Cardiac fibroblast (primary cell): ENCODE data around the gene SEZ6L2.
A peak's percentile ranks its signal among the peaks of the same experiment; 100 is the strongest.
"Not testable (repeated sequence)": the region's sequence is repeated elsewhere in the genome, so short reads cannot be mapped to it uniquely, and the experiment has no call there.

Experiments used
- DNase-seq, 2 donors: peaks; one replicate each; pipeline versions ENCODE4 v3.0.0 to v3.0.0-alpha.2; 2010; ENCODE audit warnings: low read depth in 2 of 2
- H3K4me3 ChIP-seq, 2 donors: replicated peaks in 1 of 2; 1 replicate in 1 of 2; 2 replicates in 1 of 2; pipeline ENCODE4 v1.5.1; 2011; ENCODE audit warnings: low read depth in 2 of 2, low read length in 2 of 2, mild to moderate bottlenecking in 2 of 2, moderate library complexity in 1 of 2
- CTCF ChIP-seq: IDR thresholded peaks from one replicate; pipeline ENCODE4 v1.5.1; 2011; ENCODE audit warnings: low read depth, mild to moderate bottlenecking, low read length, inconsistent platforms

Gene SEZ6L2

GRCh38 chr16:29916979-29917378 is 17.6 kb upstream of the SEZ6L2 start:
- no peak for DNase-seq
- no peak overlapping the region for H3K4me3 ChIP-seq
- TF ChIP-seq CTCF, result no peak

- TF ChIP-seq CTCF, result no peak
- H3K4me3 ChIP-seq, result no peak overlapping the region
- peak; percentile 22 to 55 for DNase-seq
These were observed 16.4 kb upstream of the SEZ6L2 start for GRCh38 chr16:29915590-29916247.

GRCh38 chr16:29913514-29913913 is 14.2 kb upstream of the SEZ6L2 start:
- TF ChIP-seq CTCF, result no peak
- DNase-seq, result no peak
- no peak overlapping the region for H3K4me3 ChIP-seq

GRCh38 chr16:29912087-29912486 is 12.7 kb upstream of the SEZ6L2 start:
- TF ChIP-seq CTCF, result no peak
- H3K4me3 ChIP-seq, result no peak overlapping the region
- no peak for DNase-seq

- DNase-seq, result no peak
- no peak for TF ChIP-seq CTCF
- no peak overlapping the region for H3K4me3 ChIP-seq
These were observed 12.3 kb upstream of the SEZ6L2 start for GRCh38 chr16:29911676-29912010.

GRCh38 chr16:29910819-29911675 is 11.7 kb upstream of the SEZ6L2 start:
- TF ChIP-seq CTCF, result no peak
- no peak for DNase-seq
- H3K4me3 ChIP-seq, result no peak overlapping the region

GRCh38 chr16:29909851-29910250 is 10.5 kb upstream of the SEZ6L2 start:
- DNase-seq, H3K4me3 ChIP-seq: not testable (repeated sequence)
